B cell (primary cell): Measurements from ENCODE around the gene MYL6.

ENCODE experiments used
- CTCF ChIP-seq: fragments of 200-600 bp; IDR thresholded peaks from one replicate; pipeline ENCODE4 v1.8.0; 2022; ENCODE audit warnings: antibody characterized with exemption, mild to moderate bottlenecking
- EZH2 ChIP-seq: IDR thresholded peaks from 2 replicates; pipeline ENCODE4 v1.6.1; 2012; ENCODE audit warnings: borderline replicate concordance, low read depth, mild to moderate bottlenecking, moderate library complexity, low read length; ENCODE audit not compliant: insufficient read depth, poor library complexity, severe bottlenecking

GRCh38 chr12:56172839-56173238, 14.7 kb downstream of the MYL6 start:
- no peak for TF ChIP-seq CTCF
- TF ChIP-seq EZH2, result no peak
